Retinal pigment epithelial cell (primary cell): Measurements from ENCODE around the gene FRK.
A peak's percentile ranks its signal among the peaks of the same experiment; 100 is the strongest.
"Not testable (repeated sequence)": the region's sequence is repeated elsewhere in the genome, so short reads cannot be mapped to it uniquely, and the experiment has no call there.

ENCODE experiments used
- DNase-seq: peaks from one replicate; pipeline ENCODE4 v3.0.0-alpha.2; 2010; ENCODE audit warnings: low read depth
- H3K4me3 ChIP-seq: 2 replicates; pipeline ENCODE4 v1.5.1; 2011; ENCODE audit warnings: mild to moderate bottlenecking, low read length, control low read depth, moderate library complexity
- TF ChIP-seq, protein P1 (sequence below): conservative IDR thresholded peaks from 2 replicates; pipeline ENCODE4 v1.5.1; 2011; ENCODE audit warnings: low read depth, low read length, control low read depth, inconsistent platforms

FRK gene

DNA sequence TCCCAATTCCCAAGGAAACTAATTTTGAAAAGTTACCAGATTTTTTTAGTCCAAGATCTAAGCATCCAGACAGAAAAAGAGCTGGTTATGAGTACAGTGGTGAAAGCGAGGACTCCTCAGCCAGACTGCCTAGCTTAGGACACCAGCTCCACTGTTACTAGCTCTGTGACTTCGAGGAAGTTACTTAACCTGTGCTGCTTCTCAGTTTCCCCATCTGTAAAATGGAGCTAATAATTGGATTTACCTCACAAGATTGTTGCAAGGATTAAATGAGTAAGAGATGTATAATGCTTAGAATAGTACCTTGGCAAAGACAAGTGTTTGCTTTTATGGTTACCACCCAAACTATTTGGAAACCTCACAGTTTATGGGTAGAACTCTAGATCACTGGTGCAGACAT, 41.1 kb upstream of the FRK start:
- no peak for DNase-seq
- TF ChIP-seq, protein P1, sequence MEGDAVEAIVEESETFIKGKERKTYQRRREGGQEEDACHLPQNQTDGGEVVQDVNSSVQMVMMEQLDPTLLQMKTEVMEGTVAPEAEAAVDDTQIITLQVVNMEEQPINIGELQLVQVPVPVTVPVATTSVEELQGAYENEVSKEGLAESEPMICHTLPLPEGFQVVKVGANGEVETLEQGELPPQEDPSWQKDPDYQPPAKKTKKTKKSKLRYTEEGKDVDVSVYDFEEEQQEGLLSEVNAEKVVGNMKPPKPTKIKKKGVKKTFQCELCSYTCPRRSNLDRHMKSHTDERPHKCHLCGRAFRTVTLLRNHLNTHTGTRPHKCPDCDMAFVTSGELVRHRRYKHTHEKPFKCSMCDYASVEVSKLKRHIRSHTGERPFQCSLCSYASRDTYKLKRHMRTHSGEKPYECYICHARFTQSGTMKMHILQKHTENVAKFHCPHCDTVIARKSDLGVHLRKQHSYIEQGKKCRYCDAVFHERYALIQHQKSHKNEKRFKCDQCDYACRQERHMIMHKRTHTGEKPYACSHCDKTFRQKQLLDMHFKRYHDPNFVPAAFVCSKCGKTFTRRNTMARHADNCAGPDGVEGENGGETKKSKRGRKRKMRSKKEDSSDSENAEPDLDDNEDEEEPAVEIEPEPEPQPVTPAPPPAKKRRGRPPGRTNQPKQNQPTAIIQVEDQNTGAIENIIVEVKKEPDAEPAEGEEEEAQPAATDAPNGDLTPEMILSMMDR: no peak
- H3K4me3 ChIP-seq: peak overlapping the region; percentile 74

DNA sequence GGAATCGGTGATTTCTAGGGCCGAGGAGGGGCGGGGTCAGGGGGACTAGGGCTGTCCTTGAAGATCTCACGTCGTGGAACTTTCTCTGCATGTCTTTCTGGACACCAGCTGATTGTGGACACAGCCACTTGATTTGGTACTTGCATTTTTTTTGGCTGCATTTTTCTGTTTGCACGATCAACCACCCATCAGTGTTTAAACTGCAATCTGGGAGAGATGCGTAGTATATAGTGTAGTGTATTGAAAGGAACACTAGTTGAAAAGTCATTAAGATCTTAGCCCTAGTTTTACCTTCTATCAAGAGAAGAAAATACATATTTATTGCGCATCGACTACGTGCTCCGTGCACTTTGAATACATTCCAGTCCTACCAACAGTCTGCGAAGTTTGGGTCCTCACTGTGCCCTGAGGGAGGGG, 40.6 kb upstream of the FRK start:
- peak overlapping the region; percentile 74 for H3K4me3 ChIP-seq
- DNase-seq: no peak
- TF ChIP-seq, protein P1: no peak

DNA sequence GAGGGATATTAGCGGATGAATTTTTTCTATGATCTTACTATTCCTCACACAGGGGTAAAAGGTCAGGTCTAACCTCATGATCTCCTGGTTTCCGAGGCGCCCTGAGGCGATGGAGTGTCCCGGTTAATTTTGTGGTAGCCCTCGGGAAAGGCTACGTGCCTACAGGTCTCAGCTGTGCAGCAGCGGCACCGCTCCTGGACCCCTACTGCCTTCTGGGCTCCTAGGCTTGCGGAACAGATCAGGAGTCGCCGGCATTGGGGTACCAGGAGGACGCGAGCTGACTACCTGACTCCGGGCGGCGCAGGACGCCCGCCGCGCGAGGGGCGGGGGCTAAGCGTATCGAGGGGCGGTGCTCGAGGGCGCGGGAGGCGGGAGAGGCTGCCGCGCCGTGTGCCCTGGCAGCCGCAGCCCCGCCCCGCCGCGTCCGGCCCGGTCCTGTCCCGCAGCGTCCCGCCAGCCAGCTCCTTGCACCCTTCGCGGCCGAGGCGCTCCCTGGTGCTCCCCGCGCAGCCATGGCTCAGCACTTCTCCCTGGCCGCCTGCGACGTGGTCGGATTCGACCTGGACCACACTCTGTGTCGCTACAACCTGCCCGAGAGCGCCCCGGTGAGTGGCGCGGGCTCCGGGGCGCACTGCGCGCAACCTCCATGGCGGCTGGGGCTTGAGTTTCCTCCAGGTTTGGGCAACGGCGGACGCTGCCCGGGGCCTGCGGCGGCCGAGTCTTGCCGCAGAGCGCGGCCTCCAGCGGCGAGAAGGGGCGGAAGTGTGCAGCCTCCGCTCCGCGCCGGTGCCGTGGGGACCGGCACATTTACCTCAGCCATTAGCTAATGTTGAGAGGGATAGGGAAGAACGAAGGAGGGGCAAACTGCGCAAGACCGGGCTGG, 40.0 kb upstream of the FRK start, which contains the start of gene NT5DC1:
Gene NT5DC1 (plus strand): TSS at position 435 of the 883 bp plus-strand sequence. CDS start 78 bp downstream, at position 513.
- TF ChIP-seq, protein P1: peak; percentile 27
- peak; percentile 37 for DNase-seq
- peak within 1 kb of the TSS; percentile 74 for H3K4me3 ChIP-seq

DNA sequence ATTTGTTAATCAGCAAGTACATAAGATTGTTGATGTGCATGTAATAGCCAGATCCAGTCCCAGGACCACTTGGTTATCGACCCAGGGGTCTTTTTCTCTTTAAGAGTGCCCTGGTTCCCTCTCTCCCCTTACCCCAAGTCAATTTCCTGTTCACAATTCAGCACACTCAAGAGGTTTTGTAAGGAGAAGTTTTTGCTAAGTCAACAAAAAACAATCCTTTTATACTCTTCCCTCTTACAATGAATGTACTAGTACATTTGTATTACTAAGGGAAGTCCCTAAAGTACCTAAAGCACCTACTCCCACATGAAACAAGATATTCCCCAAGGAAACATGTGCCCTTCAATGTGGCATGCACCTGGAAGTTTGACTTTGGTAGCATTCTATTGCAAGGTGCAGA, 38.3 kb upstream of the FRK start:
- H3K4me3 ChIP-seq: no peak overlapping the region
- TF ChIP-seq, protein P1: no peak
- no peak for DNase-seq

DNA sequence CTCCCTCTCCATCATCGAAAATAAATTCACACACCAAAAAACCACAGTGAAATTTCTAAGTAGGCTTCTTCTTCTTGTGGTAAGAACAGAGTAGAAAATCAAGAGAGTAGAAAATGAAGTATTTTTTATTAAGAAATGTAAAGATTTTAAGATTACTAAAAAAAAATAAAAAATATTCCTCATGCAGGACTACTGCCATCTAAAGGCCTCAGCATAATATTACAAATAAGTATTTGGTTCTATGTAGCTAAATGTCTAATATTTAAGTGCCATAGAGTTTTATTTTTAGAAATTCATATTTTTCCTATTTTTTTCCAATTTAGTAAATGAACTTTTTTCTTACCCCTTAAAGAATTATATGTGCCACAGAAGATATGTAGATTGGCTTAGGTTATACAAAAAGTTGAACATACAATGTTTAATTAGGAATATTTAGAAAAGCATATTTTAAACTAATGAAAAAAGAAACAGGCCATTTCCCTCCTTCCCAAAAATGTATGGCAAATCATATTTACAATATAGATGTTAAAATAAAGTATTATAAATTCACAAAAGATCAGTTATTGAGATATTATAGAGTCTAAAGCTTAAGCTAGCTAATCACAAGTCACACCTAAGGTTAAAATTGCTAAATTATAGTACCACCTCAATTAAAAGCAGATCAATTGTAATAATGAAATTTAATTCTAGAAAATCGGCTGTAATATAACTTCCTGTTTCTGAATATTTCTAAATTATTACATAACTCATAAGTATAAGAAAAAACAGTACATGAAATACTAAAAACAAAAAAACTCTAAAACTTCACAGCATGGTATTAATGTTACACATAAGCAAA, 36.5 kb upstream of the FRK start:
- no peak overlapping the region for H3K4me3 ChIP-seq
- no peak for DNase-seq
- TF ChIP-seq, protein P1: peak; percentile 50

DNA sequence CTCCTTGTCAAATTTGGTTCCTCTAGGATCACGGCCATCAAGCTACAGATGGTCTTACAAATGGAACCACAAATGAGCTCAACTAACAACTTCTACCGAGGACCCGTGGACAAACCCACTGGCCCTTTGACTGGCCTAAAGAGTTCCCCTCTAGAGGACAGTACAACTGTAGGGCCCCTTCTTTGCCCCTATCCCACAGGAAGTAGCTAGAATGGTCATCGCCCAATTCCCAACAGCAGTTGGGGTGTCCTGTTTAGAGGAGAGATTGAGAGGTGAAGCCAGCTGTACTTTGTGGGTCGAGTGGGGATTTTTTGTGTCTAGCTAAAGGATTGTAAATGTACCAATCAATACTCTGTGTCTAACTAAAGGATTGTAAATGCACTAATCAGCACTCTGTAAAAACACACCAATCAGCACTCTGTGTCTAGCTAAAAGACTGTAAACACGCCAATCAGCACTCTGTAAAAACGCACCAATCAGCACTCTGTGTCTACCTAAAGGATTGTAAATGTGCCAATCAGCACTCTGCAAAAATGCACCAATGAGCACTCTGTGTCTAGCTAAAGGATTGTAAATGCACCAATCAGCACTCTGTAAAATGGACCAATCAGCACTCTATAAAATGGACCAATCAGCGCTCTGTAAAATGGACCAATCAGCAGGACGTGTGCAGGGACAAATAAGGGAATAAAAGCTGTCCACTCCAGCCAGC, 35.5 kb upstream of the FRK start:
- not testable (repeated sequence) for H3K4me3 ChIP-seq, DNase-seq

DNA sequence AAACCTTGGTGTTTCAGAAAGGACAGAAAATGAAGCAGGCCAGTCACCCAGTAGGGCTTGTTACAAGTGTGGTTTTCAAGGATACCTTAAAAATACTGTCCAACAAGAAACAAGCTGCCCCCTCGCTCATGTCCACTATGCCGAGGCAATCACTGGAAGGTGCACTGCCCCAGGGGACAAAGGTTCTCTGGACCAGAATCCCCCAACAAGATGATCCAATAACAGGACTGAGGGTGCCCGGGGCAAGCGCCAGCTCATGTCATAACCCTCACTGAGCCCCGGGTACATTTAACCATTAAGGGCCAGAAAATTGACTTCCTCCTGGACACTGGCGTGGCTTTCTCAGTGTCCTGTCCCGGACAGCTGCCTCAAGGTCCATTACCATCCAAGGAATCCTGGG, 33.4 kb upstream of the FRK start:
- TF ChIP-seq, protein P1: no peak
- no peak for DNase-seq
- H3K4me3 ChIP-seq: no peak overlapping the region
